ENCODE measurements around the gene IGFL2.

Gene IGFL2

GRCh38 chr19:46112527-46112926 lies 35.5 kb upstream of the IGFL2 start:
- TF ChIP-seq CTCF (conservative IDR thresholded peaks at IDR 0.05; ENCODE audit: low read length) (no peak), EZH2phosphoT487 (IDR thresholded peaks at IDR 0.05; ENCODE audit: borderline replicate concordance) (no peak)
- H3K9me3 ChIP-seq (ENCODE audit: insufficient read depth, low read depth, low read length) = no peaks in the 10 kb centered on the region

GRCh38 chr19:46113726-46114125 lies 34.3 kb upstream of the IGFL2 start:
- Histone ChIP-seq H3F3A (ENCODE audit: low read depth) (no peaks in the 10 kb centered on the region), H3K9me3 (ENCODE audit: insufficient read depth, low read depth, low read length) (no peaks in the 10 kb centered on the region), H3K27me3 (ENCODE audit: insufficient read depth, low read length, poor library complexity, severe bottlenecking) (no peaks in the 10 kb centered on the region), H3K4me2 (ENCODE audit: low read depth, low read length, poor library complexity, severe bottlenecking) (no peak overlapping the region), H3K9me2 (replicated peaks; ENCODE audit: low read depth, low read length) (no peaks in the 10 kb centered on the region), H3K79me2 (ENCODE audit: insufficient read depth, low read length) (no peaks in the 10 kb centered on the region), H4K20me1 (ENCODE audit: insufficient read depth, low read length, poor library complexity, severe bottlenecking) (no peaks in the 10 kb centered on the region), H3K4me3 (ENCODE audit: low read length, poor library complexity, severe bottlenecking) (no peak overlapping the region), H3K9ac (ENCODE audit: low read depth, low read length, poor library complexity, severe bottlenecking) (no peak overlapping the region), H3K4me1 (ENCODE audit: insufficient read depth, low read length, poor library complexity, severe bottlenecking) (no peaks in the 10 kb centered on the region), H2AFZ (ENCODE audit: low read length) (no peak overlapping the region), H3K36me3 (ENCODE audit: insufficient read depth, low read length) (no peaks in the 10 kb centered on the region)
- TF ChIP-seq CTCF (conservative IDR thresholded peaks at IDR 0.05; ENCODE audit: low read length) (no peak), EZH2phosphoT487 (IDR thresholded peaks at IDR 0.05; ENCODE audit: borderline replicate concordance) (no peak)

More at GRCh38 chr19:46112527-46112926, 35.5 kb upstream of the IGFL2 start:
- H3K36me3 ChIP-seq (ENCODE audit: insufficient read depth, low read length) = no peaks in the 10 kb centered on the region
- H3K27me3 ChIP-seq (ENCODE audit: insufficient read depth, low read length, poor library complexity, severe bottlenecking) = no peaks in the 10 kb centered on the region
- no peaks in the 10 kb centered on the region for H4K20me1 ChIP-seq (ENCODE audit: insufficient read depth, low read length, poor library complexity, severe bottlenecking)
- no peaks in the 10 kb centered on the region for H3K9me2 ChIP-seq (replicated peaks; ENCODE audit: low read depth, low read length)
- H2AFZ ChIP-seq (ENCODE audit: low read length) = no peak overlapping the region
- no peak overlapping the region for H3K4me2 ChIP-seq (ENCODE audit: low read depth, low read length, poor library complexity, severe bottlenecking)
- H3K4me1 ChIP-seq (ENCODE audit: insufficient read depth, low read length, poor library complexity, severe bottlenecking) = no peaks in the 10 kb centered on the region
- no peak overlapping the region for H3K4me3 ChIP-seq (ENCODE audit: low read length, poor library complexity, severe bottlenecking)
- no peaks in the 10 kb centered on the region for H3F3A ChIP-seq (ENCODE audit: low read depth)
- H3K79me2 ChIP-seq (ENCODE audit: insufficient read depth, low read length) = no peaks in the 10 kb centered on the region
- no peak overlapping the region for H3K9ac ChIP-seq (ENCODE audit: low read depth, low read length, poor library complexity, severe bottlenecking)

GRCh38 chr19:46115396-46116106 lies 32.5 kb upstream of the IGFL2 start:
- Histone ChIP-seq H3K79me2 (ENCODE audit: insufficient read depth, low read length) (no peaks in the 10 kb centered on the region), H3K9me3 (ENCODE audit: insufficient read depth, low read depth, low read length) (no peaks in the 10 kb centered on the region), H3K9me2 (replicated peaks; ENCODE audit: low read depth, low read length) (no peaks in the 10 kb centered on the region), H3K9ac (ENCODE audit: low read depth, low read length, poor library complexity, severe bottlenecking) (no peak overlapping the region), H3K27me3 (ENCODE audit: insufficient read depth, low read length, poor library complexity, severe bottlenecking) (no peaks in the 10 kb centered on the region), H3K4me3 (ENCODE audit: low read length, poor library complexity, severe bottlenecking) (no peak overlapping the region), H2AFZ (ENCODE audit: low read length) (no peak overlapping the region), H4K20me1 (ENCODE audit: insufficient read depth, low read length, poor library complexity, severe bottlenecking) (no peaks in the 10 kb centered on the region), H3K4me1 (ENCODE audit: insufficient read depth, low read length, poor library complexity, severe bottlenecking) (no peaks in the 10 kb centered on the region), H3K36me3 (ENCODE audit: insufficient read depth, low read length) (no peaks in the 10 kb centered on the region), H3K4me2 (ENCODE audit: low read depth, low read length, poor library complexity, severe bottlenecking) (no peak overlapping the region), H3F3A (ENCODE audit: low read depth) (no peaks in the 10 kb centered on the region)
- TF ChIP-seq CTCF (conservative IDR thresholded peaks at IDR 0.05; ENCODE audit: low read length) (no peak), EZH2phosphoT487 (IDR thresholded peaks at IDR 0.05; ENCODE audit: borderline replicate concordance) (no peak)
